WTC11 (cell line): ENCODE results near the gene UPF2.

Source experiments
- CTCF ChIP-seq: fragments of 200-600 bp; IDR thresholded peaks from 2 replicates; pipeline ENCODE4 v1.8.0; 2022; ENCODE audit warnings: antibody characterized with exemption
- E2F1 ChIP-seq: sonication (generic); formaldehyde crosslinking; IDR thresholded peaks from 2 replicates; pipeline ENCODE4 v1.8.0; 2022; ENCODE audit warnings: mild to moderate bottlenecking, missing genetic modification reagents
- GTF2I ChIP-seq: fragments of 250-450 bp; sonication (Bioruptor Pico); conservative IDR thresholded peaks from 2 replicates; pipeline ENCODE4 v1.4.0; 2021; ENCODE audit warnings: mild to moderate bottlenecking
- KAT7 ChIP-seq: sonication (generic); formaldehyde crosslinking; IDR thresholded peaks from 2 replicates; pipeline ENCODE4 v1.8.1; 2023; ENCODE audit warnings: missing genetic modification reagents, mild to moderate bottlenecking, borderline replicate concordance
- RELA ChIP-seq: sonication (generic); formaldehyde crosslinking; IDR thresholded peaks from 2 replicates; pipeline ENCODE4 v1.8.1; 2022; ENCODE audit warnings: missing genetic modification reagents, mild to moderate bottlenecking, borderline replicate concordance
- TEAD4 ChIP-seq: sonication (generic); formaldehyde crosslinking; IDR thresholded peaks from 2 replicates; pipeline ENCODE4 v1.8.0; 2022; ENCODE audit warnings: mild to moderate bottlenecking, missing genetic modification reagents

- TF ChIP-seq CTCF = no peak
- TF ChIP-seq KAT7 = no peak
- no peak for TF ChIP-seq E2F1 (CRISPR knock-in tag)
- no peak for TF ChIP-seq RELA (CRISPR knock-in tag)
- TF ChIP-seq TEAD4 (CRISPR knock-in tag) = no peak
- TF ChIP-seq GTF2I (CRISPR knock-in tag) = no peak
Observed at GRCh38 chr10:11908536-11908935, 134.1 kb downstream of the UPF2 start.
